GM23338 (cell line): ENCODE data around the gene PER2. TPM values are rescaled to one million over a fixed set of nuclear protein-coding genes. Genes with fewer than 3 reads are reported as not detected.

ENCODE experiments used
- ATAC-seq: fragments of 200-7000 bp; cut with Tn5 transposase; 3 replicates; pipeline ENCODE4 v1.9.1; 2020
- DNase-seq: peaks from one replicate; pipeline ENCODE4 v3.0.0-alpha.2; 2015; ENCODE audit warnings: low spot score
- H2AFZ ChIP-seq: fragments of 200-600 bp; sonication (generic); 2 replicates; pipeline ENCODE4 v1.8.0; 2016; ENCODE audit warnings: antibody characterized with exemption, mild to moderate bottlenecking, moderate library complexity
- H3F3A ChIP-seq: fragments of 200-600 bp; sonication (generic); replicated peaks from 2 replicates; pipeline ENCODE4 v1.8.0; 2017; ENCODE audit warnings: antibody characterized with exemption, mixed run types, low read depth
- H3K27ac ChIP-seq: fragments of 200-600 bp; sonication (generic); 2 replicates; pipeline ENCODE4 v1.6.1; 2016; ENCODE audit warnings: low read depth
- H3K27me3 ChIP-seq: fragments of 200-600 bp; sonication (generic); 2 replicates; pipeline ENCODE4 v1.8.0; 2016; ENCODE audit warnings: mild to moderate bottlenecking, mixed run types, moderate library complexity; ENCODE audit not compliant: insufficient read depth
- H3K36me3 ChIP-seq: fragments of 200-600 bp; sonication (generic); 2 replicates; pipeline ENCODE4 v1.8.0; 2016; ENCODE audit warnings: mild to moderate bottlenecking; ENCODE audit not compliant: insufficient read depth
- H3K4me1 ChIP-seq: fragments of 200-600 bp; sonication (generic); 2 replicates; pipeline ENCODE4 v1.8.0; 2016; ENCODE audit warnings: mild to moderate bottlenecking, moderate library complexity; ENCODE audit not compliant: insufficient read depth
- H3K4me2 ChIP-seq: fragments of 200-600 bp; sonication (generic); 2 replicates; pipeline ENCODE4 v1.7.1; 2017; ENCODE audit warnings: mixed run types
- H3K4me3 ChIP-seq: fragments of 200-600 bp; sonication (generic); 2 replicates; pipeline ENCODE4 v1.6.1; 2016; ENCODE audit warnings: mixed run types
- H3K79me2 ChIP-seq: fragments of 200-600 bp; sonication (generic); replicated peaks from 2 replicates; pipeline ENCODE4 v1.8.0; 2017; ENCODE audit warnings: mild to moderate bottlenecking; ENCODE audit not compliant: insufficient read depth
- H3K9me2 ChIP-seq: fragments of 200-600 bp; sonication (generic); 2 replicates; pipeline ENCODE4 v1.8.0; 2017; ENCODE audit not compliant: insufficient read depth
- H4K20me1 ChIP-seq: fragments of 200-600 bp; sonication (generic); replicated peaks from 2 replicates; pipeline ENCODE4 v1.8.0; 2017; ENCODE audit warnings: mild to moderate bottlenecking; ENCODE audit not compliant: insufficient read depth
- H3K27ac Mint-ChIP-seq: 2 replicates; pipeline ENCODE4 v1.8.0; 2020; ENCODE audit warnings: inconsistent platforms, mild to moderate bottlenecking, moderate library complexity, mixed read lengths
- H3K27me3 Mint-ChIP-seq: 3 replicates; pipeline ENCODE4 v1.8.0; 2022; ENCODE audit warnings: low read depth, mild to moderate bottlenecking, moderate library complexity, mixed read lengths, inconsistent platforms; ENCODE audit not compliant: insufficient read depth, poor library complexity
- H3K36me3 Mint-ChIP-seq: 3 replicates; pipeline ENCODE4 v1.8.0; 2021; ENCODE audit warnings: low read depth, mild to moderate bottlenecking, inconsistent platforms, moderate library complexity, mixed read lengths
- H3K4me1 Mint-ChIP-seq: 3 replicates; pipeline ENCODE4 v1.8.0; 2020; ENCODE audit warnings: mild to moderate bottlenecking, inconsistent platforms, mixed read lengths
- H3K4me3 Mint-ChIP-seq: 3 replicates; pipeline ENCODE4 v1.8.0; 2021; ENCODE audit warnings: moderate library complexity, mild to moderate bottlenecking, inconsistent platforms, mixed read lengths
- H3K9me3 Mint-ChIP-seq: 3 replicates; pipeline ENCODE4 v1.8.0; 2020; ENCODE audit warnings: moderate library complexity, mild to moderate bottlenecking, inconsistent platforms, mixed read lengths
- CTCF ChIP-seq, 2 experiments: fragments of 200-600 bp in 1 of 2; sonication (generic) in 1 of 2; conservative IDR thresholded peaks; 2 replicates each; pipeline versions ENCODE4 v1.5.1 to v1.6.1; 2016 to 2017; ENCODE audit warnings: antibody characterized with exemption in 2 of 2, low read depth in 2 of 2, mild to moderate bottlenecking in 2 of 2, moderate library complexity in 1 of 2
- ETS1 ChIP-seq: IDR thresholded peaks from 2 replicates; pipeline ENCODE4 v1.6.1; 2016; ENCODE audit warnings: antibody characterized with exemption
- EZH2 ChIP-seq: fragments of 200-600 bp; sonication (generic); IDR thresholded peaks from one replicate; pipeline ENCODE4 v1.8.0; 2017; ENCODE audit warnings: antibody characterized with exemption, mild to moderate bottlenecking, low read depth; ENCODE audit not compliant: unreplicated experiment
- NANOG ChIP-seq: IDR thresholded peaks from 2 replicates; pipeline ENCODE4 v1.6.1; 2016; ENCODE audit warnings: antibody characterized with exemption, borderline replicate concordance
- POLR2AphosphoS5 ChIP-seq: IDR thresholded peaks from 2 replicates; pipeline ENCODE4 v1.6.1; 2016; ENCODE audit warnings: antibody characterized with exemption, low read depth
- REST ChIP-seq: IDR thresholded peaks from one replicate; pipeline ENCODE4 v1.6.1; 2018; ENCODE audit warnings: antibody characterized with exemption; ENCODE audit not compliant: unreplicated experiment
- STAT1 ChIP-seq: IDR thresholded peaks from one replicate; pipeline ENCODE4 v1.6.1; 2016; ENCODE audit warnings: antibody characterized with exemption; ENCODE audit not compliant: unreplicated experiment
- ZNF114 ChIP-seq: fragments of 250-450 bp; sonication (Bioruptor Pico); IDR thresholded peaks from 2 replicates; pipeline ENCODE4 v1.5.0; 2020; ENCODE audit warnings: mild to moderate bottlenecking, moderate library complexity
- ZNF331 ChIP-seq: fragments of 250-450 bp; sonication (Bioruptor Pico); IDR thresholded peaks from 2 replicates; pipeline ENCODE4 v1.5.0; 2020; ENCODE audit warnings: low read depth, mild to moderate bottlenecking, moderate library complexity
- ZNF462 ChIP-seq: fragments of 250-450 bp; sonication (Bioruptor Pico); IDR thresholded peaks from 2 replicates; pipeline ENCODE4 v1.5.0; 2020; ENCODE audit warnings: mild to moderate bottlenecking, moderate library complexity
- polyA plus RNA-seq: library from polyadenylated mRNA; unstranded; fragments of >200 nt; fragmentation: Nextera tagmentation; extraction: Ambion mirVana; gene quantifications from 2 replicates; pipeline ENCODE4 v1.2.1, GENCODE V29; 2016
- total RNA-seq: library from RNA; depleted of rRNA; stranded (reverse); fragments of >200 nt; shearing (Covaris generic); gene quantifications from 2 replicates; pipeline ENCODE4 v1.2.3, GENCODE V29; 2014

The PER2 gene
- total and polyA plus RNA-seq, 2 experiments from 2014 or later: 2.2 to 4.6 TPM

- TF ChIP-seq REST: no peak
- no peak for TF ChIP-seq ZNF331 (CRISPR knock-in tag)
- TF ChIP-seq ZNF114 (CRISPR knock-in tag): no peak
- TF ChIP-seq ETS1: no peak
- TF ChIP-seq EZH2: no peak
- TF ChIP-seq NANOG: no peak
These were observed 46.4 kb downstream of the PER2 start (continued) for GRCh38 chr2:238241970-238242369.

- peaks cover 13% of the 10 kb centered on the region for H3K36me3 Mint-ChIP-seq
- Histone ChIP-seq H3K4me1 (peaks cover 7% of the 10 kb centered on the region; the same call in 1 of the 2 replicates), H4K20me1 (peaks cover 6% of the 10 kb centered on the region; the same call in 1 of the 2 replicates), H3K36me3 (no peaks in the 10 kb centered on the region), H2AFZ (peak overlapping the region; percentile 89; the same call in 1 of the 2 replicates), H3K27me3 (peaks cover 50% of the 10 kb centered on the region), H3K4me2 (peak overlapping the region; percentile 94), H3F3A (peaks cover 4% of the 10 kb centered on the region; the same call in 1 of the 2 replicates), H3K79me2 (no peaks in the 10 kb centered on the region), H3K27ac (no peak overlapping the region), H3K9me2 (no peaks in the 10 kb centered on the region; the same call in 1 of the 2 replicates), H3K4me3 (peak overlapping the region; percentile 72)
- DNase-seq: peak; percentile 96
- H3K4me3 Mint-ChIP-seq: peak overlapping the region; percentile 76
- TF ChIP-seq STAT1 (no peak), POLR2AphosphoS5 (peak; percentile 43; the same call in 1 of the 2 replicates), ZNF462 (CRISPR knock-in tag) (no peak), ZNF114 (CRISPR knock-in tag) (no peak), CTCF (conservative IDR thresholded peaks at IDR 0.05; ENCODE audit: low read depth in 2 of 2) (peak in 1 of 2 experiments; percentile 16; a peak in 1 of 4 replicates)
- ATAC-seq: peak; percentile 57
- peaks cover 20% of the 10 kb centered on the region for H3K4me1 Mint-ChIP-seq
- H3K27ac Mint-ChIP-seq: no peak overlapping the region
- H3K9me3 Mint-ChIP-seq: peaks cover 8% of the 10 kb centered on the region
- H3K27me3 Mint-ChIP-seq: peaks cover 33% of the 10 kb centered on the region
These were observed 47.4 kb downstream of the PER2 start for GRCh38 chr2:238240757-238241711.
